Stimulated activated CD8-positive, alpha-beta memory T cell treated with anti-CD3 and anti-CD28 coated beads, Interleukin-15, amount 100 ng/mL, for 1 hour (primary cell): ENCODE results near the gene UBASH3B.
"Not testable (repeated sequence)": the region's sequence is repeated elsewhere in the genome, so short reads cannot be mapped to it uniquely, and the experiment has no call there.

Source experiments
- DNase-seq: peaks from one replicate; pipeline ENCODE4 v3.0.0-alpha.2; 2020; ENCODE audit warnings: low read depth

The UBASH3B gene

DNA sequence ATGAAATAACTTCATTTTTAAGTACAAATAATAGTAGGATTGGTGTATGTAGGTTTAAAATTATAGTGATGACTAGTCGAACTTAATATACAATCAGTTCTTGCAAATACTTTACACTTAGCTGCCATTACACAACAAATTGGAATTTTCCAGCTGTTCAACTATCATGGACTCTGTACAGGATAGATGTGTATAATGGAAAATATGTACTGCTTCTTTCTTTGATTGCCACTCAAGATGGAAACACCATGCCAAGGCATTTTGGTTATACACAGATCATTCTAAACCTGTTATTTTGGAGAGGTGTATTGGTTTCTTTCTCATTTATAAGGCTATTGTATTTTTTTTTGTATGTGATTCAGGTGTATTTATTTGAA, 158.4 kb downstream of the UBASH3B start:
- DNase-seq = no peak

DNA sequence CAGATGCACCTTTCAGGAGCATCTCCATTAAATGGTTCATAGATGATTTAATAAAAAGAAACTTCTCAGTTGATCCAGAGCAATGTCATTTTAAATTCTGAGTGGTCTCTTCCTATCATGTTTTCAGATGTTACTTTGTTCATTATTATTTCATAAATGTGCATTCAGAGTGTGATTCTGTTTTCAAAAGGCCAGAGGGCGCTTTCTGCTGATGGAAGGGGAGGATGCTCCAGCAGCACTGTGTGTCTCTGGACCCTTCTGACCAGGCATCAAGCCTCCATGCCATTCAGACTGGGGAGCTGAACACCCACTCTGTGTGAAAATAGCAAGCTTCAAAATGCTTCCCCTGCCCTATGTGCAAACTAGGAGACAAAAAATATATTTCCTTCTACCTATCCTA, 158.9 kb downstream of the UBASH3B start:
- DNase-seq = no peak

DNA sequence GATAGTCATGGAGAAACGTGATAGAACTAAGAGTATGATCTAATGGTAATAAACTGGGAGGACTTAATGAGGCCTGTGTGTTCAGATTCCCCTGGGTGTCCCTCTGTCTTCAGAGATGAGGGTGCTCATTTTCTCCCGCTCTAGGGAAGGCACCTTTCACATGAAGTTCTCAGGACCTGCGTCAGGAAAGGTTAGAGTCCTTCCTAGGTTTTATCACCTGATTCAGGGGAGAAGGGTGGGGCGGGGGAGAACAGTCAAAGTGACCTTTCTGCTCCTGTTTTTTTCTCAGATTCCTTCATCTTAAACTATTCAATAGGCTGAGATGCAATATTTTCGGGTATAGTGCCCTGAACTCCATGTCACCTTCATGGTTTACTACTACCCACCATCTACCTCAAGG, 160.4 kb downstream of the UBASH3B start:
- no peak for DNase-seq

DNA sequence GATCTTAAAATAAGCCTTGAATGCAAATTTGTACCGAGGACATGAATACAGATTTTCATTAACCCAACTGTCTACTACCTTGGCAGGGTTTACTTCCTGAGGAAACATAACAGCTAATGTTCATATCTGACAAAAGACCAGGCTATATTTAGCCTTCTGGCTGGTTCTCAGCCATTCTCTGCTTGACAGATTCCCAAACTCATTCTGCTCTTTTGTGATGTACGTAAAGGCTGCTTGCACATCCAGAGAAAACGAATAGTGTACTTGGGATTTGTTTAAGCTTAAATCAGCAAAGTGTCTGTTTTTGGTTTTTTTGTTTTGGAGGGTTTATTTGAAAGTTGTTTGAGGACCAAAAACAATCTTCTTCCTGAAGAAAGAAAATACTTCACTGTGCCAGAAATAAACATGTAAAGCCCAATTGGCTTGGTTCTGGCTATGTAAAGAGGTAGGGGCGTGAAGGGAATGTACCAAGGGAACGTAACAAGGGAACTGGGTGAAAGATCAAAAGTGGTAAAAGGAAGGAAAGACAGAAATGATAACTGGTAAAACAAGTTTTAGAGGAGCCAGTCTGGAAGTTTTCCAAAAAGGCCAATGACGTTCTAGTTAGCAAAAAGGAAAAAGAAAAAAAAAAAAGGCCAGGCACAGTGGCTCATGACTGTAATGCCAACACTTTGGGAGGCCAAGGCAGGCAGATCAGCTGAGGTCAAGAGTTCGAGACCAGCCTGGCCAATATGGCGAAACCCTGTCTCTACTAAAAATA, 161.4 kb downstream of the UBASH3B start:
- no peak for DNase-seq

DNA sequence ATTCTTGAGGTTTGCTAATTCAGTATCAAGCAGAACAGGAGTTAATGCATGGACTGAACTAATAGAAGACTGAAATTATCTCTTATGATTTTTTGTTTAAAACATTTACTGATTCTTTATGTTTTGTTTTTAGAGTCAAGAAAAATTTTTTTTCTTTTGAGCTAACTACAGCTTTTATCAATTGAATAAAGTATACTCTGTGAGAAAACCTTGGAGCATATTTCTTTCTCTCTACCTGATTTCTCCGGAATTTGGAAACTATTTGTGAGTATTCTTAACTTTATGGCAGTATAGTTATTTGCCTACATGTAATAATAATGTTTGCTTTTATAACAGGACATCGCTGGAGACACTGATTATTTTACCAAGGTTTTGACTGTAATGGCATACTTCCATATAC, 164.6 kb downstream of the UBASH3B start:
- no peak for DNase-seq

DNA sequence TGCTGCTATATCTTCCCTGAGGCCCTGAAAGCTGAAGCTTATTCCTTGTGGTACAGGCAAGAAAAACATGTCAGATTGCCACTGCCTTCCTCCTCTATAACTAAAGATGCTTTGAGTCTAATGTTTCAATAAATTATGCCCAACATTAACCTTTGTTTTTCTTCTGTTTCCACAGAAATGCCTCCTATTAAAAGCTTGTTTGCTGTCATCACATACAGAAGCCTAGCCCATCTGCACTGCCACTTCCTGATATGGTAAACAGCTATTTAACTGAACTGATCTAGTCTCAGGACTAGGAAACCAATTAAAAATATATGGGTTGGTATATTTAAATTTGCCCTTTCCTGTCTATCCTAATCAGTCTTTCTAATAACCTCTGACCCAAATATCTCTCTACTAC, 165.6 kb downstream of the UBASH3B start:
- DNase-seq = no peak

DNA sequence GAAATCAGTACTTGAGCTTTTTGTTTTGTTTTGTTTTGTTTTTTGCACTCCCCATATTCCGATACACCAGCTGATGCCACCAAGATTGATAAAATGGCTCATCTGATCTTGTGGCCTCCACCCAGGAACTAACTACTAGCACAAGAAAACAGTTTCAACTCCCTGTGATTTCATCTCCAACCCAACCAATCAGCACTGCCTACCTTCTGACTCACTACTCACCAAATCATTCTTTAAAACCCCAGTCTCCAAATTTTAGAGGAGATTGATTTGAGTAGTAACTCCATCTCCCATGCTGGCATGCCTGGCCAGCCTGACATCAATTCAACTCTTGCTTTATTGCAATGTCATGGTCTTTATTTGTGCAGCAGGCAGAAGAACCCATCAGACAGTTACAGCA, 166.7 kb downstream of the UBASH3B start:
- DNase-seq = no peak

DNA sequence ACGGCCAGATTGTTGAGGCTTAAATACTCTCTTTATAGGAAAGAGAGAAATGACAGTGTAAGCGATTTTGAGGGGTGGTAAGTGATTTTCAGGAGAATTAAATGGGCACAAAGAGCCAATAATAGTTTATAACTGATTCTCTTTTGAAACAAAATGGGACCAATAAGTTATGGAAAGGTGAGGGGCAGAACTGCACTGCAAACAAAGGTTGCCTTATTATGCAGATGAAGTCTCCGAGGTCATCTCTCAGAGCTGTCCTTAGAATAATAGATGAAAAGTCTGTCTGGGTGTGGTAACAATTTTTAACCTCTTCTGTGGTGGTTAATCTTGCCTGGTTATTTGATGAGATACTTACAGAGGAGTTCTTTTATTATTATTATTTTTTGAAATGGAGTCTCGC, 168.0 kb downstream of the UBASH3B start:
- no peak for DNase-seq

DNA sequence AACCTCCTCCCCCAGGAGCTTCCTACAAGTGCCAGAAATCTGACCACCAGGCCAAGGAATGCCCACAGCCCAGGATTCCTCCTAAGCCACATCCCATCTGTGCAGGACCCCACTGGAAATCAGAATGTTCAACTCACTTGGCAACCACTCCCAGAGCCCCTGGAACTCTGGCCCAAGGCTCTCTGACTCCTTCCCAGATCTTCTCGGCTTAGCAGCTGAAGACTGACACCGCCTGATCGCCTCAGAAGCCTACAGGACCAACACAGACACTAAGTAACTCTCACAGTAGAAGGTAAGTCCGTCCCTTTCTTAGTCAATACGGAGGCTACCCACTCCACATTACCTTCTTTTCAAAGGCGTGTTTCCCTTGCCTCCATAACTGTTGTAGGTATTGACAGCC, 173.8 kb downstream of the UBASH3B start:
- DNase-seq = not testable (repeated sequence)

DNA sequence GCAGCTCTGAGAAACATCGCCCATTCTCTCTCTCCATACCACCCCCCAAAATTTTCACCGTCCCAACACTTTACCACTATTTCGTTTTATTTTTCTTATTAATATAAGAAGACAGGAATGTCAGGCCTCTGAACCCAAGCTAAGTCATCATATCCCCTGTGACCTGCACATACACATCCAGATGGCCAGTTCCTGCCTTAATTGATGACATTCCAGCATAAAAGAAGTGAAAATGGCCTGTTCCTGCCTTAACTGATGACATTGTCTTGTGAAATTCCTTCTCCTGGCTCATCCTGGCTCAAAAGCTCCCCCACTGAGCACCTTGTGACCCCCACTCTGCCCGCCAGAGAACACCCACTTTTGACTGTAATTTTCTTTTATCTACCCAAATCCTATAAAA, 176.8 kb downstream of the UBASH3B start:
- DNase-seq = not testable (repeated sequence)

DNA sequence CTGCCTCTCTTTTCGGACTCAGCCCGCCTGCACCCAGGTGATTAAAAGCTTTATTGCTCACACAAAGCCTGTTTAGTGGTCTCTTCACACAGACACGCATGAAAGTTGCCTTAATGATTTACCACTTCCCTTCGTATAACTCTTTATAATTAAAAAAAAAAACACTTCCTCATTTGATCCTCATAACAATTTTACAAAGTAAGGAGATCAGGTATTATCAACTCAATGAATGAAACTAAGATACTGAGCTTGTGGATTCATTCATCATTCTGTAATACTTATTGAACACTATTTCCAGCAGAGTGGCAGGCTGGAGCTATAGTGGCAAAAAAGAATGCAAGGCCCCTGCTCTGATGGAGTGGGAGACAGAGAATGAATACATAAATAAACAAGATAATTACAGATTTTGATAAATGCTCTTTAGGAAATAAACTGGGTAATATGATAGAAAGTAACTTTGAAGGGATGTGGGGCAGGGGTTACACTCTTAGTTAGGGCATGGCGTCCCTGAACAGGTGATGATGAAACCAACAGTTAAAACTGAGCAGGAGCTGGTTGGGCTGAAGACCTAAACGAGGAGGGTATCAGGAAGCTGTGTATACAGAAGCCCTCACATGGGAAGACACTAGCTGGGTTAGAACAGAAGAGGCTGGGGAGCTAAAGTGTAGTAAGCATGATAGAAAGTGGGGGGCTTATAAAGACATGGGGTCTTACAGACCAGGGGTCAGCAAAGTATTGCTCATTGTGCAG, 177.4 kb downstream of the UBASH3B start:
- no peak for DNase-seq

DNA sequence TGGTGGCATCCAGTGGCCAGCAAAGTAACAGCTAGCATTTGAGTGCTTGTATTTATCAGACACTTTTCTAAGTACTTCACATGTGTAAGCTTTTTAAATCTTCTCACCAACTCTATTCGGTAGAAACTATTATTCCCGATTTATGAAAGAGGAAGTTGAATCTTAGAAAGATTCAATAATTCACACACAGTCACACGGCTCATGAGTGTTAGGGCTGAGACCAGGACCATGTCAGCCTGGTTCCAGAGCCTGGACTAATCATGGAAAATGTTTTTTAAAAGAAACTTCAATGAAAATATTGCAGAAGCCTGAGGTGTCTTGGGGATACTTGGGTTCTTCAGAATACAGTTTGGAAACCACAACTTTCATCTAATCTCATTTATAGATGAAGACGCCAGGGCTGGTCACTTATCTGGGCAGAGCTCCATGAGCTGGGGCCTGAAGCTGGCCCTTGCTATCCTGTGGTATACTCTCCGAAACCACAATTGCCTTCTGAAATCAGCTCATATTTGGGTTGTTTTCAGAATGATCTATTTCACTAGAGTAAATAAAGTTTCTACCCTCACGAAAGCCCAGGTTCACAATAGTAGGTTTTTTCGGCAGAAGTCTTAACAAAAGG, 178.4 kb downstream of the UBASH3B start:
- no peak for DNase-seq

DNA sequence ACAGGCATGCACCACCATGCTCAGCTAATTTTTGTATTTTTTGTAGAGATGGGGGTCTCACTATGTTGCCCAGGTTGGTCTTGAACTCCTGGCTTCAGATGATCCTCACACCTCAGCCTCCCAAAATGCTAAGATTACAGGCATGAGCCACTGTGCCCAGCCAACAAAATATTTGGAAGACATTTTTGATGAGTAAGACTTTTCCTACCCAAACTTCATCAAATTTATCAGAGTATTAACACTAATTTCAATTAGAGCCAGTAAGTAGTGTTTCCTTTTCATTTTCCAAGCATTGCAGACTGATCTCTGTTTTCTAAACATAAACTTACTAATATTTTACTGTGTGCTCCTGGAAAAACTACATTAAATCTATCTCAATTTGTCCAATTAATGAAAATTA, 181.4 kb downstream of the UBASH3B start:
- DNase-seq = no peak

DNA sequence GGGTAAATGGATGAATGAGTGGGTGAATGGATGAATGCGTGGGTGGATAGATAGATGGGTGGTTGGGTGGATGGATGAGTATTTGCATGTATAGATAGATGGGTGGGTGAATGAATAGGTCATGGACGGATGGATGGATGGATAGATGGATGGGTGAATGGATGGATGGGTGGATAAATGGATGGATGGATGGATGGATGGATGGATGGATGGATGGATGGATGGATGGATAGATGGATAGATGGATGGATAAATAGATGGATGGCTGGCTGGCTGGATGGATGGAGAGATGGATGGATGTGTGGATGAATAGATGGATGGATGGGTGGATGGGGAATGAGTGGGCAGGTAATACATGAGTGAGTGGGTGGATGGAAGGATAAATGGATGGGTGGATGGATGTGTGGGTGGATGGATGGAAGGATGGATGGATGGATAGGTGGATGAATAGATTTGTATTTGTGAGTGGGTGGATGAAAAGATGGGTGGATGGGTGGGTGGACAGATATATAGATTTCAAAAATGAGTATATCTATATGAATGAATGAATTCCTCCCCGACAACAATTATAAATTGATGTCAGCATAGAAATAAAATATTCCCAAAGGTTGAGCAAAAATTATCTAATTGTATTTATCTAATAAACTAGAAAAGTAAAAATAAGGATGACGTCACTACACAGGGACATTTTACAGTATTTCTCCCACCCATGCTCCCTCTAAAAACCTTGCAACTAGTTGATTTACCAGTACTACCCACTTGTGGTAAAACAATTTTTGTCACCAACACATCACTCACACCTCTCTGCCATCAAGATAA, 182.2 kb downstream of the UBASH3B start:
- DNase-seq = no peak

DNA sequence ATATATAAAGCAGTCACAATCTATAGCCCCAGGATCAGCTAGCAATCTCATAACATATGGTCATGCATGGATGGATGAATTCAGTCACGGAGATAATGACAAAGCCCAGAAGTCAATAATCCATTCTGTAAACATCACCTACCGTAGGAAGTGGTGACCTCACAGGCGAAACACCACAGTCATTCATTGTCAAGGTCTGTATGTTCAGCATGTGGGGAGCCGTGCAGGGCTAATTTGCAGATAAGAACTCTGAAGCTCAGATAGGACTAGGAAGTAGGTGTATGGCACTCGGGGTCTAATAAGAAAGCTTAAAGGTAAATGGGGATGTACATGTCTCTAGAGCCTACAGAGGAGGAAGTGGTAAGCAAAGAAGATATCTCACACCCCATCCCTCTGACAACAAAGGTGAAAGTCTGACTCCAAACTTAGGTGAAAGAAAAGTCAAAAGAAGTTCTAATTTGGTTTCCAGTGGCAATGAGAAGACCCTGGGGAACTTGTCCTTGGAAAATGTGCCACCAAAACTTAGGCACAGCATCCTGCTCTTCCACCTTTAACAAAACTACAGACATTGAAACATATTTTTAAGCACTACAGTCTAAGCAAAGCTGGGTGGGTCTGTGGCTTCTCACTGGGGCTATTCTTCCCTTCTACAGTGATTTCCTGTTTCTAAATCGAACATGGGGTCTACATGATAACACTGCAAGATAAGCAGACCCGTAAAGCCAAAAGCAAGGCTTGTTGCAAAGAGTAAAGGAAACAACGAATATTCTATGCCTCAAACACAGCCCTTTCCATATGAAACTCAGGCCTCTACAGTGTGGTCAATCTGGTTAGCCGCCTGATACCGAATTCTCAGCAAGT, 188.0 kb downstream of the UBASH3B start:
- no peak for DNase-seq

DNA sequence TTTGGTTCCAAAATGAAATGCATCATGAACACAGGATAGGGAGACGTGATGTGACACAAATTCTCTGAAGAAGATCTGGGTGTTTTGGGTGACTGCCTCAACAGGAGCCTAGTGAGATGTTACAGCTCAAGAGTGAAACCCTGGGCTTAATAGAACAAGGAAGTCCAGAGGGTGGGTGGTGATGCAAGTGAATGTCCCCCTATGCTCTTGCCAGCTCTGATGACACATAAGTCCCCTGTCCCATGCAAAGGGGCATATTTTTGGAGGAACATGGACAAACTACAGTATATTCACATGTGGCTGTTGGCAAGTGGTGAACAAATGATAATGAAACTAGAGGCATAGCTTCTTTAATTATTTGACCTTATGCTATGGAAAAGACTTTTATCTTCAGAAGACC, 191.9 kb downstream of the UBASH3B start:
- DNase-seq = no peak

DNA sequence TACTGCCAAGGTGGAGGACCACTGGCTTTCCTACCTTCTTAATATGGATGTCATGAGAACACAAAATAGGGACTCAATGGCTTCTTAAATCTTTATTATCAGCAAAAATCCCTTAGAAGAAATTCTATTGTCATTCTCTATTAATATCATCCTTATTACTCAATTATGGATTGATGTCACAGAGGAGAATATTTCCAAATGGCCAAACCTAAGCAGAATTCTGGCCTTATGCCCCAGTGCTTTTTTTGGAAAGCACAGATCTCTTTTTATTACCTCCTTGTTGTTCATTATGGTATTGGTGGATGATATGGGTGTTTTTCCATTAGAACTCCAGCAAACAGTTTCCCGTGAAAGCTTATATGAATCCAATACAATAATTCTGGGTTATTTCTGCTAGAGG, 192.7 kb downstream of the UBASH3B start:
- no peak for DNase-seq

DNA sequence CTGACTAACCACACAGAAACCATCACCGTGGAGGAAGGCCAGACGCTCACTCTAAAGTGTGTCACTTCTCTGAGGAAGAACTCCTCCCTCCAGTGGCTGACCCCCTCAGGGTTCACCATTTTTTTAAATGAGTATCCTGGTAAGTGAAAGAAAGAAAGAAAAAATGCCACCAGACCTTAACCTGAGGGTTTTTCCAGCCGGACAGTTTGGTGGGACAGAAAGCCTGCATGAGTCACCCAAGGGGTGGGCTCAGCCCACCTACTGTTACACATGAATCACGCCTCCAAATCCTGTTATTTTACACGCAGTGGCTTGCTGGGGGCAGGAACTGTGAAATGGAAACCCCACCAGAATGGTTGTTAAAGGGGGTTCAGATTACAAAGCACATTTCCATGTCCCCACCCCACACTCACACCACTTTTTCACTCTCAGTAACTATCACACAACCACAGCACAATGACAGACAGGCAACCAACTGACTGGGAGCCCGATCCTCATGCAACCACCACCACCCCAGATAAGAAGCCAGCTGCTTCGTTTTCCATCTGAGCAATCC, 194.6 kb downstream of the UBASH3B start:
- no peak for DNase-seq

DNA sequence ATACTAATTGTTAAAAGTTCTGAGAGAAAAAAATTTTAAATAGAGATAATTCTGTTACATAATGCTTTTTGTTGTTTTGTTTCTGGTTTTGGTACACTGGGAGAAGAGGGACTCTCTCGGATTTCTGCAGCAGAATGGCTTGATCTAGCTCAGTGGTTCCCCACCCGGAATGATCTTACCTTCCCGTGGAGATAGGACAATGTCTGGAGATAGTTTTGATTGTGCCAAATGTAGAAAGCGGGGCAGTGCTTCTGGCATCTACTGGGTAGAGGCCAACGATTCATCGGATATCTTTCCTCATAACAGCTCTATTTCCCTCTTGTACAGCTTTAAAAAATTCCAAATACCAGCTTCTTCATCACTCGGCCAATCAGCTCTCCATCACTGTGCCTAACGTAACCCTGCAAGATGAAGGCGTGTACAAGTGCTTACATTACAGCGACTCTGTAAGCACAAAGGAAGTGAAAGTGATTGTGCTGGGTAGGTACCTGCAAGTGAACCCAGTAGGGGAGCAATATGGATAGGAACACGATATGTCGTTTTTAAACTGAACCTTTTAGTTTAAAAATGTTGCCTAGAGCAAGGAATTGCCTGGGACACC, 195.9 kb downstream of the UBASH3B start:
- no peak for DNase-seq

DNA sequence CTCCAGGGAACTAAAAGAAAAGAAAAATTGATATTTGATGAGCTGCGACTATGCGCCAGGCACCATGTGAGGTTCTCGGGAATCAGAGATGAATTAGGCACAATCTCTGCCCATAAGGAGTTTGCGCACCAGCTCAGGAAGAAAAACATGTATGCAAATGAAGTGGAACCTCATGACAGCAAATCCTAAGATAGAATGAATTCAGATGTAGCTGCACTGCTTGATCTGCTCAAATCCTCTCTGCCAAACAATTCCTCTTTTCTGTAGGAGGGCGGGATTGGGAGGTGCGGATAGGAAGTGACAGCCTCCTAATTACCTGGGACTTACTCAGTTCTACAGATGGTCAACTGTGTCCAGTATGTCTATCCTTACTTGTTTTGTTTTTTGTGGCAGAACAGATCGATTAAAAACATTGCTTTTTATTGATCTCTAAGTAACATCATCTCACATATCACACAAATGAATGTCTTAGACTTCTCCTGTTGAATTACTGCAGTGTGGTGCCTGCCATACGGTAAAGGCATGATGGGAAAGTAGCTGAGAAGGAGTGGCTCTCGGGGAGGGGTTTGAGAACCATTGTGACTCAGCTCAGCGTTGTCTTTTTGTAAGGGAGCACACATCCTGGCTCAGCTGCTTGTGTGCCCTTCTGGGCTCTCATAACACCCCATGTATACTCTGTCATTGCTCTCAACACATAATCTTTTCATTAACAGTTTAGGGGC, 196.7 kb downstream of the UBASH3B start:
- no peak for DNase-seq
